Brain microvascular endothelial cell (primary cell): ENCODE measurements around the gene HSPA4L.

Experiments used
- DNase-seq: peaks from one replicate; pipeline ENCODE4 v3.0.0-alpha.2; 2020
- H3K27ac ChIP-seq: fragments of 250-450 bp; sonication (Bioruptor Pico); 2 replicates; pipeline ENCODE4 v1.5.1; 2020; ENCODE audit warnings: mild to moderate bottlenecking, moderate library complexity
- H3K27me3 ChIP-seq: fragments of 250-450 bp; sonication (Bioruptor Pico); replicated peaks from 2 replicates; pipeline ENCODE4 v1.5.1; 2020; ENCODE audit warnings: mild to moderate bottlenecking
- H3K36me3 ChIP-seq: fragments of 250-450 bp; sonication (Bioruptor Pico); replicated peaks from 2 replicates; pipeline ENCODE4 v1.5.1; 2020; ENCODE audit warnings: mild to moderate bottlenecking
- H3K4me3 ChIP-seq: 2 replicates; pipeline ENCODE4 v1.5.1; 2011; ENCODE audit warnings: low read depth, mild to moderate bottlenecking, control low read depth, low read length, moderate library complexity
- CTCF ChIP-seq: IDR thresholded peaks from 2 replicates; pipeline ENCODE4 v1.5.1; 2011; ENCODE audit warnings: low read depth, mild to moderate bottlenecking, moderate library complexity, low read length, control low read depth, inconsistent platforms; ENCODE audit errors: missing control alignments
- in situ Hi-C: cut with HindIII; loops from 2 replicates; pipeline ENCODE4 v1.10.0; 2017; ENCODE audit warnings: low sequenced_read_pairs, low pct_ligation_motif_present

Gene HSPA4L

GRCh38 chr4:127852661-127853060 lies 70.5 kb downstream of the HSPA4L start:
- Histone ChIP-seq H3K4me3 (no peak overlapping the region), H3K27me3 (no peaks in the 10 kb centered on the region), H3K27ac (no peak overlapping the region), H3K36me3 (no peaks in the 10 kb centered on the region)
- in situ Hi-C loops = no loop called here
- no peak for DNase-seq
- TF ChIP-seq CTCF = no peak

GRCh38 chr4:127856196-127856812 lies 74.2 kb downstream of the HSPA4L start:
- in situ Hi-C loops = no loop called here
- no peak for DNase-seq
- Histone ChIP-seq H3K27me3 (no peaks in the 10 kb centered on the region), H3K4me3 (no peak overlapping the region), H3K27ac (no peak overlapping the region), H3K36me3 (no peaks in the 10 kb centered on the region)
- no peak for TF ChIP-seq CTCF

GRCh38 chr4:127856813-127857447 lies 74.8 kb downstream of the HSPA4L start:
- no peak overlapping the region for H3K27ac ChIP-seq
- TF ChIP-seq CTCF = no peak
- H3K27me3 ChIP-seq = no peaks in the 10 kb centered on the region
- peak; percentile 78 for DNase-seq
- H3K4me3 ChIP-seq = no peak overlapping the region
- no peaks in the 10 kb centered on the region for H3K36me3 ChIP-seq
- in situ Hi-C loops = no loop called here

GRCh38 chr4:127857641-127858040 lies 75.5 kb downstream of the HSPA4L start:
- Histone ChIP-seq H3K27ac (no peak overlapping the region), H3K4me3 (no peak overlapping the region), H3K36me3 (no peaks in the 10 kb centered on the region), H3K27me3 (no peaks in the 10 kb centered on the region)
- no peak for TF ChIP-seq CTCF
- in situ Hi-C loops = no loop called here
- DNase-seq = no peak

- no peak overlapping the region for H3K27ac ChIP-seq
- TF ChIP-seq CTCF = no peak
- peak; percentile 31 for DNase-seq
- no peak overlapping the region for H3K4me3 ChIP-seq
- no peaks in the 10 kb centered on the region for H3K36me3 ChIP-seq
- in situ Hi-C loops = no loop called here
- H3K27me3 ChIP-seq = no peaks in the 10 kb centered on the region
Observed at GRCh38 chr4:127868196-127868595, 86.1 kb downstream of the HSPA4L start.

GRCh38 chr4:127870281-127870680 lies 88.2 kb downstream of the HSPA4L start:
- no peak for TF ChIP-seq CTCF
- in situ Hi-C loops = no loop called here
- Histone ChIP-seq H3K27ac (no peak overlapping the region), H3K36me3 (no peaks in the 10 kb centered on the region), H3K27me3 (no peaks in the 10 kb centered on the region), H3K4me3 (no peak overlapping the region)
- no peak for DNase-seq
